ENCODE data around the gene POLR1A. TPM values are rescaled to one million over a fixed set of nuclear protein-coding genes. Genes with fewer than 3 reads are reported as not detected.

POLR1A gene
- polyA plus RNA-seq, 3 donors: 0.45 to 2.1 (median 1.6) TPM

DNA sequence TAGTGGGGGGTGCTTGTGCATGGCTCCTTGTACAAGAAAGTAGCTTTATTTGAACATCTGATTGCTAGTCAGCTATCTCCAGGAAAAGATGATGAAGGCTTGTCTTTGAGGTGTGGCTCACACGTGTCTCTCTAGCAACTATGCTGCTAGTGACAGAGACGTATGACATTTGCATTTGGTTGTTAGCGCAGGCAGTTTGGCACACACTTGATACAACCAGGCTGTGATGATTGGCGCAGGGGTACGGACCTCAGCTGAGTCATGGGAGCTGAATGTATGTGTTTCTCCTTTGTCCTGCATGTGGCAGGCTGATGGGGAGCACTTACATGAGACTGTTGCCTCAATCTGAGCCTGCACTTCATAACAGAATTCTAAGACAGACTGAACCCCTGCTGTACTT, 30.0 kb upstream of the POLR1A start:
- no peaks in the 10 kb centered on the region for H3K27me3 ChIP-seq (ENCODE audit: control insufficient read depth in 2 of 2, insufficient read depth in 2 of 2, low read length in 2 of 2)
- TF ChIP-seq, protein P1, sequence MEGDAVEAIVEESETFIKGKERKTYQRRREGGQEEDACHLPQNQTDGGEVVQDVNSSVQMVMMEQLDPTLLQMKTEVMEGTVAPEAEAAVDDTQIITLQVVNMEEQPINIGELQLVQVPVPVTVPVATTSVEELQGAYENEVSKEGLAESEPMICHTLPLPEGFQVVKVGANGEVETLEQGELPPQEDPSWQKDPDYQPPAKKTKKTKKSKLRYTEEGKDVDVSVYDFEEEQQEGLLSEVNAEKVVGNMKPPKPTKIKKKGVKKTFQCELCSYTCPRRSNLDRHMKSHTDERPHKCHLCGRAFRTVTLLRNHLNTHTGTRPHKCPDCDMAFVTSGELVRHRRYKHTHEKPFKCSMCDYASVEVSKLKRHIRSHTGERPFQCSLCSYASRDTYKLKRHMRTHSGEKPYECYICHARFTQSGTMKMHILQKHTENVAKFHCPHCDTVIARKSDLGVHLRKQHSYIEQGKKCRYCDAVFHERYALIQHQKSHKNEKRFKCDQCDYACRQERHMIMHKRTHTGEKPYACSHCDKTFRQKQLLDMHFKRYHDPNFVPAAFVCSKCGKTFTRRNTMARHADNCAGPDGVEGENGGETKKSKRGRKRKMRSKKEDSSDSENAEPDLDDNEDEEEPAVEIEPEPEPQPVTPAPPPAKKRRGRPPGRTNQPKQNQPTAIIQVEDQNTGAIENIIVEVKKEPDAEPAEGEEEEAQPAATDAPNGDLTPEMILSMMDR (IDR thresholded peaks at IDR 0.05): no peak
- no peak overlapping the region for H3K9ac ChIP-seq (ENCODE audit: insufficient read depth, low read length, poor library complexity, severe bottlenecking)
- H3K36me3 ChIP-seq (replicated peaks in 1 of 2; ENCODE audit: control insufficient read depth in 1 of 2, insufficient read depth in 2 of 2, low read length in 2 of 2): peaks cover 91 to 100% of the 10 kb centered on the region in 2 donors
- DNase-seq: no peak
- H3K27ac Mint-ChIP-seq: no peak overlapping the region
- peaks cover 93 to 94% of the 10 kb centered on the region in 2 donors for H3K36me3 Mint-ChIP-seq
- no peak overlapping the region for H3K4me3 Mint-ChIP-seq
- H3K9me3 ChIP-seq (replicated peaks in 1 of 2; ENCODE audit: control insufficient read depth in 1 of 2, insufficient read depth in 1 of 2, low read length in 2 of 2): no peaks in the 10 kb centered on the region
- no peaks in the 10 kb centered on the region for H4K20me1 ChIP-seq (ENCODE audit: insufficient read depth, low read length)
- H3K79me2 ChIP-seq (ENCODE audit: insufficient read depth, low read length): no peaks in the 10 kb centered on the region
- intact Hi-C loops (cut with micrococcal nuclease): no loop called here
- WGBS (ENCODE audit: insufficient coverage): 91% methylated on average over 4 of the region's 5 CpGs
- no peak overlapping the region for H3K4me2 ChIP-seq (replicated peaks; ENCODE audit: extremely low read depth, low read length, poor library complexity, severe bottlenecking)
- H2AFZ ChIP-seq (ENCODE audit: insufficient read depth, low read depth, low read length, poor library complexity, severe bottlenecking): no peak overlapping the region
- H3K27me3 Mint-ChIP-seq (ENCODE audit: low read depth in 3 of 3): no peaks in the 10 kb centered on the region
- peaks cover 0 to 3% (median 0%) of the 10 kb centered on the region in 7 donors for H3K9me3 Mint-ChIP-seq
- H3K4me3 ChIP-seq (replicated peaks in 1 of 3; ENCODE audit: low read depth in 2 of 3, low read length in 3 of 3): no peak overlapping the region
- no peak overlapping the region for H3K27ac ChIP-seq (ENCODE audit: low read depth in 1 of 2, low read length in 2 of 2)
- no peaks in the 10 kb centered on the region for H3K4me1 ChIP-seq (ENCODE audit: control insufficient read depth in 1 of 2, insufficient read depth in 2 of 2, low read length in 2 of 2)
- peaks cover 3% of the 10 kb centered on the region for H3K4me1 Mint-ChIP-seq

DNA sequence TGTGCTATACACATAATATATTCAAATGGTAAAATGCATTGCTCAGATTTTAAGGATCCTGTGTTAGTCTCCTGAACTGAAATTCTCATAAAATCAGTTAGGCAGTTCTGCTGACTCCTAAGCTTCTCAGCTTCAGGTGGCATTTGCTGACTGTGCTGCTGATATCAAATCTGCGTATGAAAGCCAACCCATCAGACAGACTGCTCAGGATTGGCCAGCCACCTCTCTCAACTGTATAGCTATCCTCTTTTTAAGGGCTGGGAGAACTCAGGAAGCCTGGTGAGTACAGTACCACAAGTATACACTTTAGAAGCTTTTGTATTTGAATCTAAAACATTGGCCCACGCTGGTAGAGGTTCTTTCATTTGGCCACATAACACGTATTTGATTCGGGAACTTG, 29.0 kb upstream of the POLR1A start:
- H3K9ac ChIP-seq (ENCODE audit: insufficient read depth, low read length, poor library complexity, severe bottlenecking): no peak overlapping the region
- no peaks in the 10 kb centered on the region for H3K4me1 ChIP-seq (ENCODE audit: control insufficient read depth in 1 of 2, insufficient read depth in 2 of 2, low read length in 2 of 2)
- peaks cover 0 to 3% (median 0%) of the 10 kb centered on the region in 7 donors for H3K9me3 Mint-ChIP-seq
- intact Hi-C loops (cut with micrococcal nuclease): no loop called here
- no peaks in the 10 kb centered on the region for H3K79me2 ChIP-seq (ENCODE audit: insufficient read depth, low read length)
- no peaks in the 10 kb centered on the region for H4K20me1 ChIP-seq (ENCODE audit: insufficient read depth, low read length)
- H3K27me3 ChIP-seq (ENCODE audit: control insufficient read depth in 2 of 2, insufficient read depth in 2 of 2, low read length in 2 of 2): no peaks in the 10 kb centered on the region
- H3K4me3 ChIP-seq (replicated peaks in 1 of 3; ENCODE audit: low read depth in 2 of 3, low read length in 3 of 3): no peak overlapping the region
- no peak overlapping the region for H3K27ac ChIP-seq (ENCODE audit: low read depth in 1 of 2, low read length in 2 of 2)
- H3K27ac Mint-ChIP-seq: no peak overlapping the region
- no peak overlapping the region for H2AFZ ChIP-seq (ENCODE audit: insufficient read depth, low read depth, low read length, poor library complexity, severe bottlenecking)
- no peaks in the 10 kb centered on the region for H3K27me3 Mint-ChIP-seq (ENCODE audit: low read depth in 3 of 3)
- H3K36me3 ChIP-seq (replicated peaks in 1 of 2; ENCODE audit: control insufficient read depth in 1 of 2, insufficient read depth in 2 of 2, low read length in 2 of 2): peaks cover 100% of the 10 kb centered on the region in 2 donors
- peaks cover 95 to 96% of the 10 kb centered on the region in 2 donors for H3K36me3 Mint-ChIP-seq
- no peak overlapping the region for H3K4me2 ChIP-seq (replicated peaks; ENCODE audit: extremely low read depth, low read length, poor library complexity, severe bottlenecking)
- DNase-seq: no peak
- H3K9me3 ChIP-seq (replicated peaks in 1 of 2; ENCODE audit: control insufficient read depth in 1 of 2, insufficient read depth in 1 of 2, low read length in 2 of 2): no peaks in the 10 kb centered on the region
- no peak overlapping the region for H3K4me3 Mint-ChIP-seq
- TF ChIP-seq, protein P1 (IDR thresholded peaks at IDR 0.05): no peak
- H3K4me1 Mint-ChIP-seq: no peaks in the 10 kb centered on the region
- 100% methylated on average over 2 of the region's 4 CpGs for WGBS (ENCODE audit: insufficient coverage)
